Retina (tissue), 1 donor: ENCODE data around the gene MAFG.

Experiments
- DNase-seq: peaks from one replicate; pipeline ENCODE4 v3.0.0-alpha.2; 2016

The MAFG gene

DNA sequence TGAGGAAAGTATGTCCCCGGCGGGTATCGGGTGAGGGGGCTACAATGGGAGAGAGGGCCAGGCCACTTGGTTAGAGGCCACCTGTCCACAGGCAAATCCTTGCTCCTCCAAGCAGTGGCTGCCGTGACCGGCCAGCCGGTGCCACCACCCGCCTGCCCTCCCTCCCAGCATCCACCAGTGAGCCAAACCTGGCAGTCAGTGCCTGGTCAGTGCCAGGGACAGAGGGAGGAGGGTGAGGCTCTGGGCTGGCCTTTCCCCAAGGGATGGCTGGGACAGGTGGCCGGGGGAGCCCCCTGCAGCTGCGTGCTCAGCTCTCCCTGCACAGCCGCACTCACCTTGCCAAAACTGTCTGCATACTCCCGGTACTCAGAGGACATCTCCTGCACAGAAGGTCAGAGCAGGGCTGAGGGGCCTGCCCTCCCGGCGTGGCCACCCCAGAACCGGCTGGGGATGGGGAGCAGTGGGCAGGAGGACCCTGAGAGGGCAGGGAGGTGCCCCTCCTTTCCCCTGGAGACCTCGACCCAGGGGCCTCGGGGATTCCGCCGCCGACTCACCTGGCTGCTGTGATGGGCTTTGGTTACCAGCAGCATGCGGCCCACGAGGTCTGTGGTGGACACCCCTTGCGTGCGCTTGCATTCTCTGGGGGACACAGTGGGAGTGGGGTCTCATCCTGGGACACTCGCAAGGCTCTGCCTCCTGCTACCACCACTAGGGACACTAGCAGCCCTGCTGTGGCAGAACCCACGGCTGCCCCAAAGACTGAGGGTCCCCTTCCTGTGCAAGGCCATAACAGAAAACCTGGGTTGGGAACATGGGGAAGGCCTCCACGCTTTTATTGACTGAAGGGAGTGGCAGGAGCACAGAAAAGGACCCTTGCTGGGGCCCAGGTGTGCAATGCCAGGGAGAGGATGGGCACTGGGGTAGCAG is 20.1 kb downstream of the MAFG start:
- no peak for DNase-seq

DNA sequence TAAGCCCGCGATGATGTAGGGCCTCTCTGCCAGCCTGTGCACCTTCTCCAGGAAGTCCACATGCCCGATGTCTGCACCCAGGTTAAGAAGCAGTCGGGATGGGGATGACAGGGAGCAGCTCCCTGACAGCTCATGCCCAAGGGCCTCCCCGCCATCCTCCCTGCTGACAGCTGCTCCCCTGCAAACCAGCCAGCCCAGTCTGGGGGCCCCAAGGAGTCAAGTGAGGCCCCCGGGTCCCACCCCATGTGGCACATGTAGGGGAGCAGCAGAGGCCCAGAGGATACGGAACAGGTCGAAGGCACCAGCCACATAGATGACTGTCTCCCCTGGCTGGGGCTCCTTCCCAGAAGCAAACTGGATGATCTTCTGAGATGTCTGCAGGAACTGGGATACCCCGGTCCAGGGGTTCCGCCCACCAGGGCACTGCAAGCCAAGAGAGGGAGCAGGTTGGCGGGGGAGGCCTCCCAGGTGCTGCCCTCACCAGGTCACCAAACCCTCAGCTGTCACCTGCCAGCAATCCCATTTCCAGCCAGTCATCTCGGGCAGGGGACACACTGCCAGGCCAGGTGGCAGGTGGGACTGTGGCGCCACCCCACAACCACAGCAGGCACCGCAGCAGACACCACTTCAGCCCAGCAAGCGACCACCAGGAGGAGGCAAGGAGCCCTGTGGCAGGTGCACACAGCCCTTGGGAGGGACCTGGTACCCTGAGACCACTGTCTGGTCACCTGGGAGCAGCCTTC is 20.9 kb downstream of the MAFG start:
- DNase-seq: no peak

DNA sequence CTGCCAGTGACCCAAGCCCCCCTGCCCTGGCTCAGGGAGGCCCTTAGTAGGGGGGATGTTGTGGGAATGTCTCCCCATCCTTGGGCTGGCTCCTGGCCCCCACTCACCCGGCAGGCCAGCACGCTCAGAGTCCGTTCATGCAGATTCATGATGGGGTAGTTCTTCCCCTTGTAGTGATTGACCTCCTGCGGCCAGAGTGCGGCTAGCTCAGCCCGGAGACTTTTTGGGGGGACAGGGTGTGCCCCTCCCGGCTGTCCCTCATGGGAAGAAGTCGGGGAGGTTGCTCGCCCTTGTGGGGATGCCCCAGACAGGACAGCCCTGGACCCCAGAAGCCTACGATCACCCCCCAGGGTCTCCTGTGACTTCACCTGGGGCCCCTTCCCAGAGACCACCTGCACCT is 21.5 kb downstream of the MAFG start:
- no peak for DNase-seq

DNA sequence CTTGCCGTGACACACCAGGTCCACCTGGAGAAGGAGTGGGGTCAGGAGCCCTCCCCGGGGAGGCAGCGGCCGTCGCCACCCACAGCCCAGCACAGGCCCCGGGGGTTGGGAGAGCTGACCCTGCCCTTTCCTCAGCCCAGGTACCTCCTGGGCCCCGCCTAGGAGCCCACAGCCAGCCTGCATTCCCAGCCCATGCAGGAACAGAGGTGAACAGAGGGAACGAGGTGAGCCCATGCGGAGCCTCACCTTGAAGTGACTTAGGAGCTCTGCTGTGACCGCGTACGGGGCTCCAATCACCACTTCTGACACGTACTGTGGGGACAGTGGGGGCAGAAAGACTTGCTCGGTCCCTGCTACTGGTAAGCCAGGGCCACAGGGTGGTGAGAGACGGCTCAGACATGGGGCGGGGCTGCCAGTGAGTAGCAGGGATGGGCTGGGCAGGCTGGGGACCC is 22.1 kb downstream of the MAFG start:
- DNase-seq: no peak

DNA sequence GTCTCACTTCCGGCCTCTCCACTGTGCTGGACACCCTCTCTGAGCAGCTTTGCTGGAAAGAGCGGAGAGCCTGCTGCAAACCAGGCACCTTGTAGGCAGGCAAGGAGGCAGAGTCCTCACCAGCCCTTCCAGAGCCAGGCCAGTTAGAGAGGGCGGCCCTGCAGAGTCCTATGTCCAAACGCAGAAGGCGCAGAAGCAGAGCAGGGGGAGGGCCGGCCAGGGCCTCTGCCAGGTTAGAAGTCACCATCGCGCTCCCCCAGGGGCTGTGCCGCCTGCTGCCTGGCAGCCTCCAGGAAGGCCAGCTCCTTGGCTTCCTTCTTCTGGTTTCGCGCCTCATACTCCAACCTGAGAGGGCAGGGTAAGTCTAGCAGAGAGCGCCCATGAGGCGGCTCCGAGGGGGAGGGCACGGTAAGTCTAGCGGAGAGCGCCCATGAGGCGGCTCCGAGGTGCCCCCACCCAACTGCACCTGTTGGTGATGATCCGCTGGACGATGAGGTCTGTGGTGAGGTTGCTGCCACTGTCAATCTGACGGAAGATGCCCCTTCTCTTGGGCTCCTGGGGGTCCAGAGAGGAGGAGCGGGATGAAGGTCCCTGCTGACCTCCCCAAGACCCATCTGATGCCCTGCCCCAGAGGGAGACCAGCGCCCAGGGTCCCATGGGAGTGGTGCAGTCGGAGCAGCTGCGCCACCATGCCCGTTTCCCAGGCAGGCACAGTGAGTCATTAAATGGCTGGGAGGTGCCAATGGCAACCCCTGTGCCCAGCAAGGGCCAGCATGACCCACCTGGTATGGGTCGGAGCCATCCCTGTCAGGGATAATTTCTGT is 22.7 kb downstream of the MAFG start:
- no peak for DNase-seq

DNA sequence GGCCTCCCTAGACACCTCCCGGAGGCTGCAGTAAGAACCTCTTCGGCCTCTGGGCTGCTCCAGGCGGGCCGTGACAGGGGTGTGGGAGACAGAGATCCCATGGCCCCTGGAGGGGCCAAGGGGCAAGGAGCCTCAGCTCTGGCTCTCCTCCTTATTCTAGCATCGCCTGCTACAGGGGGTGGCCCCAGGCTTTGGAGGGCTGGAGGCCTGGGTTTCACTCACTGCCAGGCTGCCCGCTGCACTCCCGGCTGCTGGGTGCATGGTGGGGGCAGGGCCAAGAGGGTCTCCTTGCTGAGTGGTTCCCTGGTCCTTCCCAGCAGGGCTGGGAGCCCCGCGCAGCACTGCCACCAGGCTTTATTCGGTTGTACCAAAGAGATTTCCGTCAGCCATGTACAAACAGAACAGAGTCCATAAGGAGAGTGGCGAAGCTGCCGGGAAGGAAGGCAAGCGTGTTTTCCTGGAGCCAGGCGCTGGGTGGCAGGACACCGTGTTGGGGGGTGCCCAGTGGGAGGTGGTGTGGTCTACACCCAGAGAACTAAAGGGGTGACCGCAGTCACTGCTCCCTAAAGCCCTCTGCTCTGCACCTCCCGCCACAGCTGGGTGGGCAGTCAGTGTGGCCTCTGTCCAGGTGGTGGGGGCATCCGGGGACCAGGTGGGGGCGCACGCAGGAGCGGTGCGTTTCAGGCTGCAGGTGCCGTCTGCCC is 23.5 kb downstream of the MAFG start:
- no peak for DNase-seq

DNA sequence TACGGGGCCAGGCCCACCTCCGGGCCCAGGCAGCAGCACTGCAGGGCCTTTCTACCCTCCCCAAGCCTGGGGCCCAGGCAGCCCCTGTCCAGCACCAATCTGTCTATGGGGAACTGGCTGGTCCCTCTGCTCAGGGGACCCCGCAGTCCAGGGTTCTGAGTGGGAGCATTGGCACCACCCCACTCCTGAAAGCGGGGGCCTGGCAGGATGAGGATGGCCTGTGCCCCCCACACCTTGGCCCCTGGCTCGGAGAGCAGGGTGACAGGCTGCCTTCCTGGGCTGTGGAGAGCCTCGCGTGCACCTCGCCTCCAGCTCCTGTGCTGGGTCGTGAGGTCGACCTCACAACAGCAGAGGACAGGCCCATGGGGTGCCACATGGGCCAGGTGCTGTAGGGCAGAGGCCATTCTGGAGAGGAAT is 24.1 kb downstream of the MAFG start:
- no peak for DNase-seq

DNA sequence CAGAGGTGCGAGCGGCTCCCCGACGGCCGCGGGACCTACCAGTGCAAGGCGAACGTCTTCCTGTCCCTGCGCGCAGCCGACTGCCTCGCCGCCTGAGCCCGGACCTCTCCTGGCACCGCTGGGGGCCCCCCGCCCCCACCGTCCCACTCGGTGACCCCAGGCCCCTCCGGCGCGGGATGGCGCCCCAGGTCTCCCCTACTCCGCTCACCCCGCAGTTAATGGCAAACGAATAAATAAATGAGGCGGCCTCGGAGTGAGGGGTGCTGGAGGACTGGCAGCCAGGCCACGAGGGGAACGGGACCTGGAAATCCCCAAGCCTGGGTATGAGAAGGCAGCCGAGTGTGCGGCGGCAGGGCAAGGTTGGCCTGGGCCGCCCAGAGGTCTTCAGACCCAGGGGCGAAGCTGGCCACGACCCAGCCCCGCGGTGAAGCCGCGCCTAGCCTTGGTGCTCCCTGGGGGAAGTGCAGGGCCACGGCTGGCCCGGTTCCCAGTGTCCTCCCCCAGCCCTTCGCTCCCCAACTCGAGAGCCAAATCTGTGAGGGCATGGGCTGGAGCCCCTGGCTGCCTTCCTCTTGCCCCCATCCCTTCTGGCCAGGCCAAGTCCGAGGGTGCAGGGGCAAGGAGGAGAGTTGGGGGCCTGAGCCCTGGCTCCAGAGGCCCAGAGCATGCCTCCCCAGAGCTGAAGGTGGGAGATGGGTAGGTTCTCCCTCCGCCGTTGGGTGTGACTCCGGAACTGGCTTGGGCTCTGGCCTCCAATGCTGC is 24.7 kb downstream of the MAFG start:
- DNase-seq: no peak

DNA sequence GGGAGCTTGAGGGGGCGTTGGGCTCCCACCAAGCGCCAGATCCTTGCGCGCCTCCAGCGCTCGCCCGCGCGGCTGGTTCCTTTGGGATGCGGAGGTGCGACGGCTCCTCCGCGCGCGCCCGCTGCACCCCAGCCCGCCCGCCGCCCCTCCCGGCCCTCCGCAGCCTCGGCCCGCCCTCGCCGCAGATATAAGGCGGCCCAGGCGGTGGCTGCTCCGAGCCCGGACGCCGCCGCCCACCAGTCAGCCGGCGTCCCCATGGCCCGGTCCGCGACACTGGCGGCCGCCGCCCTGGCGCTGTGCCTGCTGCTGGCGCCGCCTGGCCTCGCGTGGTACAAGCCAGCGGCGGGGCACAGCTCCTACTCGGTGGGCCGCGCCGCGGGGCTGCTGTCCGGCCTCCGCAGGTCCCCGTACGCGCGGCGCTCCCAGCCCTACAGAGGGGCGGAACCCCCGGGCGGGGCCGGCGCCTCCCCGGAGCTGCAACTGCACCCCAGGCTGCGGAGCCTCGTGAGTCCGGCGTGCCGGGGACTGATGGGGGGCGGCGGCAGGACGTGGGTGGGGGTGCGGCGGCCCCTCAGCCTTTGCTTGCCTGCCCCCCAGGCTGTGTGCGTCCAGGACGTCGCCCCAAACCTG is 25.4 kb downstream of the MAFG start, which contains the start of gene NPB:
Gene NPB, plus strand, starts transcription at position 216 of the 630 bp plus-strand sequence. Its CDS starts 40 bp downstream, at position 256.
- peak; percentile 24 for DNase-seq

DNA sequence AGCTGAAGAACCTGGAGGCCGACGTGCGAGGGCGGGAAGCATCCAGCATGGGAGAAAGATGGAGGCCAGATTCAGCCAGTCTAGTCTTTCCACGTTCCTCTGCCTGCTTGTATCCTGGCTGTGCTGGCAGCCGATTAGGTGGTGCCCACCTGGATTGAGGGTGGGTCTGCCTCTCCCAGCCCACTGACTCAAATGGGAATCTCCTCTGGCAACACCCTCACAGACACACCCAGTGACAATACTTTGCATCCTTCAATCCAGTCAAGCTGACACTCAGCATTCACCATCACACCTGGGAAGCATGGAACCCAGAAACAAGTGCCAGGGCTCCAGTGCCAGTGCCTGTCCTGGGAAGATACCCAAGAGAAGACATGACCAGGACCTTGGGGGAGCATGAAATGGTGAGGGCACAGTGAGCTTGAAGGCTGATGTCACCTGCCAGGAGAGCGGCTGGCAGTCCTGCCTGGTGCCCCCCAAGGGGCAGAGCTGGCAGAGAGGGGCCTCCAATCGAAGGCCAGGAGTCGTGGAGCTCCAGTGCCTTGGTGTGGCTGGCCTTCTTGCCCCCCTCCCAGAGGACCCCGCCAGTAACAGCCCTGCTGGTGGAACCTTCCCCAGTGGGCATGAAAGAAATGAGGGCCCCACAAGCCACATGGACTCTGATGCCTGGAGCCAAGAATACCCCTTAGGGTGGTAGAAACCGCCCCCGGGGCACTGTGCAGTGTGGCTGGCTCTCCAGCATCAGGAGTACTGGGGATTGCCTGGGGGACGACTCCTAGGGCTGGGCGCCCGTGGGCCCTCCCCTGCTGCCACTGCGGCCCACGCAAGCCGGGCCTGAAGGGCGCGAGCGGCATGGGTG is 26.1 kb downstream of the MAFG start:
- DNase-seq: peak; percentile 28

DNA sequence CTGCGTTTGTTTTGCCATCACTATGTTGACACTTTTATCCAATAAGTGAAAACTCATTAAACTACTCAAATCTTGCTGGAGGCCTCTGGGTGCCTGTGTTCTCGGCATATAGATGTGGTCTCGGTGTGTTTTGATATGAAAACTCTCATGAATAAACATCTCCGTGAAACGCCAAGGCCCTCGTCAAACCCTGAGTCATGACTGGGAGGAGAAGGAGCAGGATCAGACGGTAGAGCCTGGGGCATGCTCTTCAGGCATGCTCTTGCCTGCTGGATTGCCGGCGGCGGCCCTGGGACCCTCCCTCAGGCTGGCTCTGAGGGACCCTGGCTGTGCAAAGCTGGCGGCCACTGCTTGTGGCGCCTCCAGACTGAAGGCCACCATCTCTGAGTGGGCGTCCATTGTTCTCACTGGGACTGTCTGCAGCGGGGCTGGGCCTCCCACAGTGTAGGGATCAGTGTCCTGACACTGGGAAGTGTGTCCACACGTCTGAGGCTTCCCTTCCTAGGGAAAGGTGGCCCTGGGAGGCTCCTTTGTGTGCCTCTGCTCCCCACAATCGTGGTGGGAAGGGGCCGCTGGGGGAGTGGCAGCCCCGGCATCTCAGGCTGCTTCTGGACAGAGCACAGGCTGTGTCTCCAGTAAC is 27.2 kb downstream of the MAFG start:
- DNase-seq: no peak

DNA sequence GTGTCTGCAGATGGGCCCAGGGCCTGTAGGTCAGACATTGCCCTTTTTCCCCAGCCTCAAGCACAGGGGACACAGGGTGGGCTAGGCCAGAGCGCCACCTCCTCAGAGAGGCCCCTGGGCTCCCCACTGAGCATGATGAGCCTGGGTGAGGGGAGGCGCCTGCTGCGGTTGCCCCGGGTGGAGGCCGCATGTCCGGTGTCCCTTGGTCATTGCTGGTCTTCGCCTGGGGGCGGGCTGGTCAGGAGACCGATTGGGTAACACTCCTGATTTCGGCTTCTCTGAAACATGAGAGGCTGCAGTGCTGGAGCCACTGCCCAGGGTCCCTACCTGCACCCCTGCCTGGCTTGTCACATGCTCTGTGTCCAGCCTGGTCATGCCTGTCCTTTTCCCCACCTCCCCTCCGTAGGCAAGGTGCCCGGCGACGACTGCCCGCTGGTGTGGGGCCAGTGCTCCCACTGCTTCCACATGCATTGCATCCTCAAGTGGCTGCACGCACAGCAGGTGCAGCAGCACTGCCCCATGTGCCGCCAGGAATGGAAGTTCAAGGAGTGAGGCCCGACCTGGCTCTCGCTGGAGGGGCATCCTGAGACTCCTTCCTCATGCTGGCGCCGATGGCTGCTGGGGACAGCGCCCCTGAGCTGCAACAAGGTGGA is 27.9 kb downstream of the MAFG start:
- no peak for DNase-seq

DNA sequence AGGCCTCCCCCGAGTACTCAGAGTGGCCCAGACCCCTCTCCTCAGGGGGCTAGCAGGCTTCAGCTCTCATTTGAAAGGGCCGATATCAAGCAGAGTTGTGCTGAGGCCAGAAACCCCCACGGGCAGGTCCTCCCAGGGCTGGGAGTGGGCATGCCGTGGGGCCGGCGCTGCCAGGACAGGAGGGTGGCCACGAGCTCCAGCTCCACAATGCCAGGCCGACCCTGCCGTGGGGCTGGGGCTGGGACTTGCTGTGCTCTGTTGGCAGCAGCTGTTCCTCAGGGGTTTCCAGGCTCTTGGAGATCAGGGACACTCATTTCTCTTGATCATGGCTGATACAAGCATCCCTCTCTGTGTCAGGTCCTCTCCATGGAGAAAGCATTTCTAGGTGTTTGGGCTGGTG is 28.6 kb downstream of the MAFG start:
- DNase-seq: no peak

DNA sequence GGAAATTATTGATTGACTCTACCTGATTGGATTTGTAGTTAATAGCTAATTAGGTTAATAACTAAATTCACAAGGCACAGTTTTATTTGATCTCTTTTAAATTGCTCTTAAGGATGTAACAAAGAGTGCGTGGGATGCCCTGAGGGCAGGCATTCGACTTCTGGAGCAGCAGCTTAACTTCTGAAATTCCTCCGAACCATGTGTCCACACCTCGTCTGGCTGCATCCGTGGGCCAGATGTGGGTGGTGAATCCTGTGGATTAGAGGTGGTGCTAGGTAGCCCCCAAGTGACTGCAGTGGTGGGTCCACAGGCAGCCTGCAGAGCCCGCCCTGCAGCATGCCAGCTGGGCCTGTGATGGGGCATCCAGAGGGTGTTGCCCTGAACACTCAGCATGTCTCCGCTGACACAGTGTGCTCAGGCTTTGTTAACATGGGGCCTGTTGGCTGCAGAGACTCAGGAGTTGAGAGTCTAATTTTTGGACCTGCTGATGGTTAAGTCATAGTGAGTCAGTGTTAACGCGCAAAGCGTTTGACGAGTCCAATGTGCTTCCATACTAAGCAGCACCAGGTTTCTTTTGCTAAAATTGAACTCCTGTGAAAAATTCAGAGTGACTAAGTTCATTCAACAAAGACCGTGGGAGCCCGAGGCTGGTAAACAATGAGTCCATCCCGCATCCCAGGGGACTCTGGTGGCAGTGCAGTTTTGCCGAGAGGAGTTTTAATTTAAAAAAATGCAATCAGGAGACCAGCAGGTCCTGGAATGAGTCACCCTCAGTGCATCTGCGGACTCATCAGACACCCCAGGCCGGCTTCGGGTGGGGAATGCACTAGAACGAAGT is 29.3 kb downstream of the MAFG start:
- no peak for DNase-seq

DNA sequence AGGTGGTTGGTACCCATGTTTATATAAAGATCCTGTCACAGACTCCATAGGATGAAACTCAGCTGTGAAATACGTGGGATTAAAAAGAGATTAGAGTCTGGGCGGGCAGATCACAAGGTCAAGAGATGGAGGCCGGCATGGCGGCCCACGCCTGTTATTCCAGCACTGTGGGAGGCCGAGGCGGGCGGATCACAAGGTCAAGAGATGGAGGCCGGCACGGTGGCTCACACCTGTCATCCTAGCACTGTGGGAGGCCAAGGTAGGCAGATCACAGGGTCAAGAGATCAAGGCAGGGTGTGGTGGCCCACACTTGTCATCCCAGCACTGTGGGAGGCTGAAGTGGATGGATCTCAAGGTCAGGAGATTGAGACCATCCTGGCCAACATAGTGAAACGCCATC is 32.1 kb downstream of the MAFG start:
- DNase-seq: no peak

DNA sequence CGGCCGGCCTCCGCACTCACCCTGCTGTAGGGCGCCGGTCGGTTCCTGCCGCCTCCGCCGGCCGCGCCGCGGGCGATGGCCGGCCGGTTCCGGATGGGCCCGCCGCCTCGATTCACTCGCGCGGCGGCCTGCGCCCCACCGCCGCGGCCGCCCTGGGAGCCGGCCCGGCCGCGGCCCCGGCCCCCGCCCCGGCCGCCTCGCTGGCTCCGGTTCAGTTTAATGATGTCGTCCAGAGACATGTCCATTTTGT is 36.3 kb downstream of the MAFG start:
- DNase-seq: no peak

DNA sequence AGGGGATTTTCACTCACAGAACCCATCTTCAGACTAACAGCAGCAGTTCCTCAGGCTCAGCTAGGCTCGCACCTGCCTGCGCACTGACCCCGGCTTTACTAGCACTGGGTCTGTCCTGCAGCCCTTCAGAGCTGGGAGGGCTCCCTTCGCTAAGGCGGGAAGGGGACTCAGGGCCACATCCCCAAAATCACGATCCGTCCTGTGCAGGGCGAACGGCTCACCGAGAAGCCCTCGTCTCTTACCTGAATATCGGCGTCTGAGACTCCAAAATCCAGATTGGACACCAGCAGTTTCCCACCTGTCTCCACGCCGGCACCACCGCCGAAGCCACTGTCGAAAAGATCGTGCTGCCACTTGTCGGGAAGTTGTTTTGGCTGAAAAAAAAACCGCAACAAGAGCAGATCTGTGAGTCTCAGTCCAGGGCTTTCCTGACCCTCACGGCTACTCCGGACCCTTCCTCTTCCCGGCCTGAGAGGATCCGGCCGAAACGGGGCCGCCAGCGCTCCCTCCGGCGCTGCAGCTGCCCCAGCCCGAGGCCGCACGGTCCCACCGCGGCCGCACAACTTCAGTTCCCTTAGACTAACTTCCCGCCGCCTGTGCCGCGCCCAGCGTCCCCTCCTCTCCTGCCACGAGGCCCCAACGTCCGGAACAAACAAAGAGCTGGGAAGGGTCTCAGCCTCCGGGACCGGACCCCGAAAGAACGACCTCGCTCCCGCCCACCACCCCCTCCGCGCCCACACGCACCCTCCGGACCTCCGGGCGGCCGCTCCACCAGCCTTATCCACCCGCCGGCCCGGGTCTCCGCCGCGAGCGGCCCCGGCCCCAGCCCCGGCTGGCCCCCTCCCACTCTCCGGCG is 36.9 kb downstream of the MAFG start:
- no peak for DNase-seq
